Measurements from ENCODE around the gene CEP112.

The CEP112 gene

DNA sequence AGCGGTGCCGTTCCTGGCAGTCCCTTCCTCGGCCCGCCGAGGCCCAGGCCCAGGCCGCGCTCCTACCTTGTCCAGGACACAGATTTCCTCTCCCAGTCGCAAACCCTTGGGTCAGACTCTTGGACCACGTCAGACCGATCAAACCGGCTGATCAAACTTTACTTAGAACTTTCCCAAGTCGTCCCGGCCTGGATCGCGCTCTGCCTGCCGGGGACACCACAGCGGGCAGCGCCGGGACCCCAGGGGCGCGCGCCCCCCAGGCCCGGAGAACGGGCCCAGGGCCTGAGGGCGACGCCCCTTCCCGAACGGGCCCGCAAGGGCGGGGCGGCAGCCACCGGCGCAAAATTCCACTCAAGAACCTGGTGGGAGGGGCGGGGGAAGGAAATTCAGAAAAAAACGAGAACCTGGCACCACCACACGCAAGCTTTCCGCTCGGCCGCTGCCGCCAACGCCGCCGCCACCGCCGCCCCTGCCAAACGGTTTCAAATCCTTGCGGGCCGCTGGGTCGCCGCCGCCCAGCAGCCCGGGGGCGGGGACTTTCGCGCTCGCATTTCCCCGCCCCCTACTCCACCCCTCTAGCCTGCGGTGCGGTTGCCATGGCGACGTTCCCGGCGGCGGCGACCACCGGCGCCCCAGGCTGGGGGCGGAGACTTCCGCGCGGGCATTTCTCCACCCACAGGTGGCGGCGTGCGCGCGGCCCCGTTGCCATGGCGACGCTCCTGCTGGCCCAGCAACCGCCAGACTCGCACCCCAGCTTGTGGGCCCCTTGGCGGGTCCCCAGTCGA is at the start of gene CEP112:
Gene CEP112, minus strand, starts transcription at position 541 of the 785 bp plus-strand sequence.
- DNase-seq: no peak

DNA sequence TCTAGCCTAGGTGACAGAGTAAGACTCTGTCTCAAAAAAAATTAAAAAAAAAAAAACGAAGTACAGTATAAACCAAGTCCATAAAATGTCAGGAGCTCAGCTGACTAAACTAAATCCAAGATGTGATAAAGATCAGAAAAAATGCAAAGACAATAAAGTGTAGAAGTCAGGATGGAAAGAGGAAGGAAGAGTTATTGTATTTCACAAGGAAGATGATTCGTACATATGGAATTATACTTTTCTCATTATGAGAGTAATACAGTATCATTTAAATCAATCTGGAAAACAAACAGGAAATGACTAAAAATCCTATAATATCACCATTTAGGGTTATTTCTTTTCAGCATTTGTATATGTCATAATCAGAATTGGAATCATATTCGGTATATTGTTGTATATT is 48.7 kb upstream of the CEP112 start:
- no peak for DNase-seq

GRCh38 chr17:66240013-66240412 is 48.1 kb upstream of the CEP112 start:
- DNase-seq: no peak

- no peak for DNase-seq
Observed at GRCh38 chr17:66235377-66235994, 43.6 kb upstream of the CEP112 start.

DNA sequence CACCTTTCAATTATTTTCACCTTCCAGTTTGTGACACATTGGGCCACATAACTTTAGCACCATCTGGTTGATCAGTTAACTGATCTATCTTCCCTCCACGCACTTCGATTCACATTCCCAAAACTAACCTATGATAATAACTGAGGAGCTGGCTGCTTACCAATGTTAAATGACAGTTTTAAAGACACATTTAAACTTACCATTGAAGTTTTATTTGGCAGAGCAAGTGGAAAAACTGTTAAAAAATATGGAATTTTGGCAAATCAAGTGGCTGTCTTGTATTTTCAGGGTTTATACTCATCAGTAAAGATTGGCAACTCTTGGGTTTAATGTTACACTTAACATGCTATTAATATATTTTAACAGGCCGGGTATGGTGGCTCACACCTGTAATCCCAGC is 42.7 kb upstream of the CEP112 start:
- DNase-seq: no peak

DNA sequence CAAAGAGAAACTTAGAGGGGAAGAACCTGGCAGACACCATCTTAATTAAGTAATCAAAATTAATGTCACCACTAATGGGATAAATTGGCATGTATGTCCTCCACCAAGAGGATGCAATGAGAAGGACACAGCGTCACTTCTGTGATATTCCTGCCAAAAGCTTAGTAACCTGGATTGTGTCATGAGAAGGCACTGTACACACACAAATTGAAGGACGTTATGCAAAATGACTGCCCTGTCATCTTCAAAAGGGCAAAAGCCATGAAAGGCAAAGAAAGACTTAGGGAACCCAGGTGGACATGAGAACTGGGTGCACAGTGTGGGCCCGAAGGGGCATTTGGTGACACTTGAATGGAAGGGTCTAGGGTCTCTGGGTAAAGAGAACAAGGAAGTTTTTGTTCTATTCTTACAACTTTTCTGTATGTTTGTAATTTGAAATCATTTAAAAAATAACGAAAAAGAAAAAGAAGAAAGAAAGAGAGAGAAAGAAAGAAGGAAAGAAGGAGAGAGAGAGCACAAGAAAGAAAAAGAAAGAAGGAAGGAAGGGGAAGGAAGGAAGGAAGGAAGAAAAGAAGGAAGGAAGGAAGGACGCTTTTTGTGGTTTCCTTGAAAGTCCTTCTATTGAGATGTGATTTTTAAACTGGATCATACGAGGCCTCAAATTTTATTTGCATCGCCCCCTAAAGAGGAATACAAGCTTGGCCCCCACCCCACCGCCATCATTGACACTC is 41.3 kb upstream of the CEP112 start:
- no peak for DNase-seq

DNA sequence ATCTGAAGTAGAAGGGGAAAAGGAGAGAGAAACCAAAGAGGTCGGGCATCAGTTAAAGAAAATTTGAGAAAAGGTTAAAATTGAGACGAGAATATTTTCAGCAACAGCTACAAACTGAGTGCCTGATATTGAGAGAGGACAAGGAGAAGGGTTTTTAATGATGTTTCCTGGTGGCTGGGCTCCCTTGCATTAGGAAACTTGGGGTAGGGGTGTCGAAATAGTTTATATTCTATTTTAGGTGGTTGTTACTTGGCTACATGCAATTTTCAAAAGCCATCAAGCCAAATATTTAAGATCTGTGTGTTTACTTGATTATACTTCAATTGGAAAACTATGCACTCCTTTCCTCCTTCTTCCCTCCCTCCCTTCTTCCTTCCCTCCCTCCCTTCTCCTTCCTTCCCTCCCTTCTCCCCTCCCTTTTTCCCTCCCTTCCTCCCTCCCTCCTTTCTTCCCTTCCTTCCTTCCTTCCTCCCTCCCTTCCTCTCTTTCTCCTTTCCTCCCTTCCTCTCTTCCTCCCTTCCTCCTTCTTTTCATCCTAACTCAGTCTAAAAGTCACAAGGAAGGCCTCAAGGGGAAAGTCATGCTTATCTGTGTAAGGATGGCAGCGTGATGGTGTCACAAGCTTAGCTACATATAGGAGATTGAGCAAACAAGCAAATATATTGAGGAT is 39.1 kb upstream of the CEP112 start:
- DNase-seq: no peak

GRCh38 chr17:66229783-66230538 is 38.0 kb upstream of the CEP112 start:
- no peak for DNase-seq

GRCh38 chr17:66228887-66229782 is 37.2 kb upstream of the CEP112 start, which contains the start of gene APOH:
Gene APOH, minus strand, starts transcription at chr17:66229415. Its CDS starts 36 bp downstream, at chr17:66229379.
- no peak for DNase-seq

DNA sequence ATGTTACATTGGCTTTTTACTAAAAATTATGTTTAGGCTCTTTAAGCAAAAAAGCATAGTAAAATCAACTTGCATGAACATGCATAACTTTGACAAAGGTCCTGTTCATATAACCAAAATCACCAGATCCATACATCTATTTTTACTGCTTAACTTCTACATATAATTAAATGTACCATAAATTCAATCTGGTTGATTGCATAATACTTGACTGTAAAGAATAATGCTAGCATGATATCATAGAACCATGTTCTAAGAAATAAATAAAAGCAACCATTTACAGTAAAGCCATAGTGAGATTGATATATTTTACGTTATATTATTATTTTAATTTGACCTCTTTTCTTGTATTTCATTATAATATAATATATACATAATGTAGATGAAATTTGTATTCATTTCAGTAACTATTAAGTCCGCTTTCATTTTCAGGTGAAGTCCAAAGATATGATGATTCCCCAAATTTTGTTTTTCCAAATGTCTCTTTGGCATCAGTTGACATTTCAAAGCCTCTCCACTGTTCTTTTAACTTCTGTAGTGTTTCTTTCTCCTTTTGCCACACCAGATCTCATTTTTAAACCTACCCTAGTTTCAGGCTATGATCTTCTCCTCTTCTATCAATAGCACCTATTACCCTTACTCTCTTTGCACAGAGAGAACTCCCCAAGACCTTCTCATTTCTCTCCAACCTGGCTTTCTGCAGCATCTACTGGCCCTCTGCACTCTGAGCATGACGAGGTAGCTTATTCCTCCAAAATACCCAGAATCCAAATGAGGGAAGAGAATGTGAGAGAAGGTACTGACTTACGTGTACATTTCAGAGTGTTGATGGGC is 35.5 kb upstream of the CEP112 start:
- DNase-seq: no peak

- no peak for DNase-seq
Observed at GRCh38 chr17:66222798-66223350, 30.9 kb upstream of the CEP112 start.

GRCh38 chr17:66221755-66222530 is 30.0 kb upstream of the CEP112 start:
- no peak for DNase-seq

DNA sequence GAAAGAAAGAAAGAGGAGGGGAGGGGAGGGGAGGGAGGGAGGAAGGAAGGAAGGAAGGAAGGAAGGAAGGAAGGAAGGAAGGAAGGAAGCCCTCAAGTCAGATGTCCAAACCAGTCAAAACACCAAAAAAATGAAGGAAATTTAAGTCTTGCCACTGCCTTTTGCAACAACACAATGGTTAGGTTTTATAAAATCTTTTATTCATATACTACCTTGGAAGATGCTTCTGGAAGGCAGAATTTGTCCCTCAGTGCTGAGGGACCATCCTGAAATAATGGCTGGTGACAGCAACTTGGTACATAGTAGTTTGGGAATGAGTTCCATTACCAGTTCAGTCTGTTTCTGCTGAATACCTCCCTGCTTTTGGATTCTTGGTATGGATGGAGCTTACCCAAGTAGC is 29.4 kb upstream of the CEP112 start:
- no peak for DNase-seq

DNA sequence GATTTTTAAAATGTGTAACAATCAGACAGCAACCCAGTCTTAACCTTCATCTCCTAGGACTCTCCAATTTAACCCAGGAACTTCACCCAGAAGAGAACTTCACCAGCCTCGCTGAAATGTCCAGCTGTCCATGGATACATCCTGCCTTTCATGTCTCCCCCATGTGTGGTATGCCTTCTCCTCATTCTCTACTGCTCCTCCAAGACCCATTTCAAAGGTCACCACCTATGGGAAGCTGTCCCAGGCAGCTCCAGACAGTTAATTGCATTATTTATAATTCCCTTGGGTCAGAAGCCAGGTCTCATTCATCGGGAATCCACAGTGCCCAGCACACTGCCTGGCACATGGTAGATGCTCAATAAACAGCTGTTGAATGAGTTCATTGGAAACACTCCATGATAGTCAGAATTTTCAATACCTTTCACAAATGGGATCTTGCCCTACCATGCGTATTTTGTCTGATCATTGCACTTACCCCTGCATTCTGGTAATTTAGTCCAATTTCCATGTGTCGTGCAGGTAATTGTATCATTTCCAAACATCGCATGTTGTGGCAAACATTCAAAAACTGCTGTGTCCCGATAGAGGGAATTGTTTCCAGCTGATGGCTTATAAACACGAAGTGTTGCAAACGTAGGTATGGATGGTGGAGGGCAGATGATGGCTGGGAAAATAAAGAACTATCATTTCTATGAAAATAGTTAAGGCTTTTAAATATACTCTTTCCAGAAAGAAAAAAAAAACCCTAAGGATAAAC is 28.3 kb upstream of the CEP112 start:
- DNase-seq: no peak

DNA sequence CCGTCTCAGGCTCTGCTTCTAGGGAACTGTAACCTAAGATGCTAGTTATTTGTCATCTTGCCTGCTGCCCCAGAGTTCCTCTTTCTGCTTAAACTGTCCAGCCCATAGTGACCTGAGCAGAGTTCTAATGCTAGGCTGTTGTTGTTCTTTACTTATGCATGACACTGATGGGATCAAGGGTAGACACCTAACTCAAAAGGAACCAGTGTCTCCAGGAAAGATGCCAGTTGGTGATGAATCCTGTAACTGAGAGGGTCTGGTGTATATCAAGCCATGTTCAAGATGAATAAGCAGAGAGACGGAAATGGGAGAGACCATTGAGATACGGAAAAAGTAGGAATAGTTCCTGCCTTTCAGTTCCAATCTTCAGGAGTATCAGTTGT is 23.6 kb upstream of the CEP112 start:
- DNase-seq: no peak

- no peak for DNase-seq
Observed at GRCh38 chr17:66214884-66215528, 23.1 kb upstream of the CEP112 start.

DNA sequence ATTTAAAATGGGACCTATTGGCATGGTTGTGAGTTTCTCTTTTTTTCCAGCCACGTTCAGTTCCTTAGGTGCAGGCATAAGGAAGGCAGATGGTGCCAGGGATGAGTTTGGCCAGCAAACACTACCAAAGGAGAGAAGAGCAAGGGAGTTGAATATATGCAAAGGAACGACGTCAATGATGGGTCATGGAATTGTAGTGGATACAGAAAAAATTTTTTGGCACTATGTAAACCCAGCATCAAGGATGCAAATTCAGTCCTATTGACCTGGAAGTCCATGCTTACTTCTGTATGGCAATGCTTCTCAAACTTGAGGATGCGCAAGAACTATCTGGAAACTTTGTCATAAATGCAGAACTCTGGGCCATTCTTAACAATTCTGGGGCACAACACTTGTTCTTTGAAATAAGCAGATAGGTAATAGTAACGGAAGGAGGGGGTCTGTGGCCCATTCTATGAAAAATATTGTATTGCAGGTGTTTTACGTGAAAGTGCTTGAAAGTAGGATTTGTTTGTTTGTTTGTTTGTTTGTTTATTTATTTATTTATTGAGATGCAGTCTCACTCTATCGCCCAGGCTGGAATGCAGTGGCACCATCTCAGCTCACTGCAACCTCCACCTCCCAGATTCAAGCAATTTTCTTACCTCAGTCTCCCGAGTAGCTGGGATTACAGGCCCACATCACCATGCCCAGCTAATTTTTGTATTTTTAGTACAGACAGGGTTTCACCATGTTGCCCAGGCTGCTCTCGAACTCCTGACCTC is 19.3 kb upstream of the CEP112 start:
- DNase-seq: no peak

All from NCI-H1694 (cell line).